ENCODE data around the gene TTC33.
"Not testable (repeated sequence)": the region's sequence is repeated elsewhere in the genome, so short reads cannot be mapped to it uniquely, and the experiment has no call there.

TTC33 gene

GRCh38 chr5:40651201-40651600 lies 104.6 kb downstream of the TTC33 start:
- no peak for DNase-seq

- no peak for DNase-seq
These were observed 106.2 kb downstream of the TTC33 start for GRCh38 chr5:40649463-40650030.

GRCh38 chr5:40648150-40648549 lies 107.6 kb downstream of the TTC33 start:
- DNase-seq, result no peak

- no peak for DNase-seq
These were observed 109.5 kb downstream of the TTC33 start for GRCh38 chr5:40646266-40646665.

GRCh38 chr5:40639531-40639930 lies 116.2 kb downstream of the TTC33 start:
- DNase-seq, result not testable (repeated sequence)

- no peak for DNase-seq
These were observed 121.2 kb downstream of the TTC33 start for GRCh38 chr5:40634593-40634992.

GRCh38 chr5:40634154-40634553 lies 121.6 kb downstream of the TTC33 start:
- DNase-seq, result no peak

- no peak for DNase-seq
These were observed 124.5 kb downstream of the TTC33 start for GRCh38 chr5:40631236-40631635.

GRCh38 chr5:40630126-40630525 lies 125.6 kb downstream of the TTC33 start:
- no peak for DNase-seq

GRCh38 chr5:40628407-40628806 lies 127.4 kb downstream of the TTC33 start:
- no peak for DNase-seq

GRCh38 chr5:40627706-40628105 lies 128.1 kb downstream of the TTC33 start:
- DNase-seq, result no peak

GRCh38 chr5:40626801-40627200 lies 129.0 kb downstream of the TTC33 start:
- no peak for DNase-seq

- DNase-seq, result peak; percentile 17
These were observed 132.0 kb downstream of the TTC33 start for GRCh38 chr5:40623480-40624420.

- DNase-seq, result no peak
These were observed 133.1 kb downstream of the TTC33 start for GRCh38 chr5:40622463-40623252.

GRCh38 chr5:40619421-40619820 lies 136.3 kb downstream of the TTC33 start:
- DNase-seq, result no peak

- DNase-seq, result no peak
These were observed 136.8 kb downstream of the TTC33 start for GRCh38 chr5:40618926-40619325.

- DNase-seq, result no peak
These were observed 139.0 kb downstream of the TTC33 start for GRCh38 chr5:40616781-40617180.

GRCh38 chr5:40615586-40616170 lies 140.1 kb downstream of the TTC33 start:
- DNase-seq, result no peak

GRCh38 chr5:40614923-40615585 lies 140.7 kb downstream of the TTC33 start:
- no peak for DNase-seq

- DNase-seq, result no peak
These were observed 141.3 kb downstream of the TTC33 start for GRCh38 chr5:40614466-40614865.

GRCh38 chr5:40607202-40607601 lies 148.6 kb downstream of the TTC33 start:
- DNase-seq, result no peak

GRCh38 chr5:40606077-40606765 lies 149.5 kb downstream of the TTC33 start:
- no peak for DNase-seq
